Measurements from ENCODE around the gene KRT36. TPM values are rescaled to one million over a fixed set of nuclear protein-coding genes. Genes with fewer than 3 reads are reported as not detected.
A peak's percentile ranks its signal among the peaks of the same experiment; 100 is the strongest.

KRT36 gene
- total RNA-seq, 2 donors from 2014 or later, result not detected

- DNase-seq, result no peak
These were observed 20.7 kb upstream of the KRT36 start for GRCh38 chr17:41510251-41511065.

DNA sequence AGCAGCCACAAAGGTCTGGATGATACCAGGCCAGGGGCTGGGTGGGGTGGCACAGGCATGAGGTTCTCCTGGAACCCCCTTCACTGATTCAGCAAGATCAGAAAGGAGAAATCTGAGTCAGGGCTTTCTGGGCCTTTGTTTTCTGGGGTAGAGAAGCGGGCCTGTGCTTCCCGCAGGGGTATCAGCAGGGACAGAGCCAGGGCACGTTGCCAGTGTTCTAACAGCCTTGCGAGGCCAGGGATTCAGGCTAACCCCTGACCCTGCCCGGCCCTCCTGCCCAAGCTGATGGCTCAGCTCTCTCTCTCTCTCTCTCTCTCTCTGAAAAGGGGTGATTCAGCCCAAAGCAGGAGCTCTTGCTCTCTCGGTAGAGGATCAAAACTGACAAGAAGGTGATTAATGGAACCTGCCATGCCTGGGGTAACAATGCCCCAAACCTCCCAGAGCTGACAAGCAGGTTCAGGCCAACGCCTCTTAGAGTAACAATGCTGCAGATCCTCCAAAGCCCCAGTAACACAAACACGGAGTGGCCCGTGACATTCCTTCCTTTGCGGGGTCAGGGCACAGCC is 17.7 kb upstream of the KRT36 start:
- H3K27ac ChIP-seq, result no peak overlapping the region
- TF ChIP-seq, protein P1, sequence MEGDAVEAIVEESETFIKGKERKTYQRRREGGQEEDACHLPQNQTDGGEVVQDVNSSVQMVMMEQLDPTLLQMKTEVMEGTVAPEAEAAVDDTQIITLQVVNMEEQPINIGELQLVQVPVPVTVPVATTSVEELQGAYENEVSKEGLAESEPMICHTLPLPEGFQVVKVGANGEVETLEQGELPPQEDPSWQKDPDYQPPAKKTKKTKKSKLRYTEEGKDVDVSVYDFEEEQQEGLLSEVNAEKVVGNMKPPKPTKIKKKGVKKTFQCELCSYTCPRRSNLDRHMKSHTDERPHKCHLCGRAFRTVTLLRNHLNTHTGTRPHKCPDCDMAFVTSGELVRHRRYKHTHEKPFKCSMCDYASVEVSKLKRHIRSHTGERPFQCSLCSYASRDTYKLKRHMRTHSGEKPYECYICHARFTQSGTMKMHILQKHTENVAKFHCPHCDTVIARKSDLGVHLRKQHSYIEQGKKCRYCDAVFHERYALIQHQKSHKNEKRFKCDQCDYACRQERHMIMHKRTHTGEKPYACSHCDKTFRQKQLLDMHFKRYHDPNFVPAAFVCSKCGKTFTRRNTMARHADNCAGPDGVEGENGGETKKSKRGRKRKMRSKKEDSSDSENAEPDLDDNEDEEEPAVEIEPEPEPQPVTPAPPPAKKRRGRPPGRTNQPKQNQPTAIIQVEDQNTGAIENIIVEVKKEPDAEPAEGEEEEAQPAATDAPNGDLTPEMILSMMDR (IDR thresholded peaks at IDR 0.05), result no peak
- no peak overlapping the region for H3K9ac ChIP-seq (ENCODE audit: low read depth in 2 of 2, low read length in 2 of 2)
- intact Hi-C loops (cut with DNase I), result no loop called here
- H3K9me3 ChIP-seq, result no peaks in the 10 kb centered on the region
- no peak for DNase-seq
- no peaks in the 10 kb centered on the region for H3K4me1 ChIP-seq
- no peak overlapping the region for H3K4me3 ChIP-seq
- H3K27me3 ChIP-seq, result no peaks in the 10 kb centered on the region
- H3K36me3 ChIP-seq, result no peaks in the 10 kb centered on the region

More at GRCh38 chr17:41510251-41511065, 20.7 kb upstream of the KRT36 start:
- Histone ChIP-seq H3K27ac (peak overlapping the region; percentile 46), H3K36me3 (no peaks in the 10 kb centered on the region), H3K4me1 (no peaks in the 10 kb centered on the region), H3K27me3 (no peaks in the 10 kb centered on the region), H3K4me3 (no peak overlapping the region), H3K9me3 (no peaks in the 10 kb centered on the region), H3K9ac (ENCODE audit: low read depth in 2 of 2, low read length in 2 of 2) (peak overlapping the region in 1 of 2 donors; percentile 66)
- TF ChIP-seq, protein P1 (IDR thresholded peaks at IDR 0.05), result no peak
- intact Hi-C loops (cut with DNase I), result no loop called here

DNA sequence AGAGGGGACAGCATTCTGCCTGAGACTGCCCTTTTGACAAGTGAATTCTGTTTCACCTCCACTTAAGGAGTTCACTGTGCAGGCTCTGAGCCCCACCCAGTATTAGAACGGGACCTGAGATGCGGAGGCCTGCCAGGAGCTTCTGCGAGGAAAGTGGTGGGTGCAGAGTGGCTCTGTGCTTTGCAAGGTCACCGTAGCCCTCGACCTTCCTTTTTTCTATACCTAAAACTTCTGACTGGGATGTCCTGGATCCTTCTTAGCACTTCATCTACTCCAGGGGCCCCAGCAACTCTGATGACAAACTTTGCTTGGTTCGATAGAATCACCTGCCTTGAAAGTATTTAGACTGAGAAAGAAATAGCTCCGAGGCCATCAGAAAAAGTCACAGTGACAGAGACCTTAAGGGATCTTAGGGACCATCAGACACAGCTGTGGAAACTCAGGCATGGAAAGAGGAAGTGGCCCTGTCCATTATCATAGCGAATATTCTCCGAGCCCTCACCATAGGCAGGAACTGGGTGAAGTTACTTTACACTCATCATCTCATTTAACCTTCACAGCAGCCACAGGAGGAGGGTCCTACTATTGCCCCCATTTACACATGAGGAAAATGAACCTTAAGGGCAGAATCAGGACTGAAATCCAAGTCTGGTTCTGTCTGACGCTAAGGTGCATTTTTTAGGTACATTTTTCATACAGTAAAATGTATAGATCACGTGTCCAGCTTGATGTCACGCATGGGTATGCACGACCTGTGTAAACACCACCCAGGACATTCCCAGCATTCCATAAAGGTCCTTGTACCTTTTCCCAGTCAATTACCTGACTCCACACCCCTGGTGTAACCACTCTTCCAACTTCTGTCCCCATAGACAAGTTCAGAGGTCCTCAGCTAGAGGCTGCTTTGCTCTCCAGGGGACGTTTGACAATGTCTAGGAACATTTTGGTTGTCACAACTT is 16.4 kb upstream of the KRT36 start:
- H3K27ac ChIP-seq, result no peak overlapping the region
- no peaks in the 10 kb centered on the region for H3K9me3 ChIP-seq
- H3K9ac ChIP-seq (ENCODE audit: low read depth in 2 of 2, low read length in 2 of 2), result no peak overlapping the region
- intact Hi-C loops (cut with DNase I), result no loop called here
- no peak for DNase-seq
- TF ChIP-seq, protein P1 (IDR thresholded peaks at IDR 0.05), result no peak
- H3K27me3 ChIP-seq, result no peaks in the 10 kb centered on the region
- no peaks in the 10 kb centered on the region for H3K36me3 ChIP-seq
- no peaks in the 10 kb centered on the region for H3K4me1 ChIP-seq
- no peak overlapping the region for H3K4me3 ChIP-seq

DNA sequence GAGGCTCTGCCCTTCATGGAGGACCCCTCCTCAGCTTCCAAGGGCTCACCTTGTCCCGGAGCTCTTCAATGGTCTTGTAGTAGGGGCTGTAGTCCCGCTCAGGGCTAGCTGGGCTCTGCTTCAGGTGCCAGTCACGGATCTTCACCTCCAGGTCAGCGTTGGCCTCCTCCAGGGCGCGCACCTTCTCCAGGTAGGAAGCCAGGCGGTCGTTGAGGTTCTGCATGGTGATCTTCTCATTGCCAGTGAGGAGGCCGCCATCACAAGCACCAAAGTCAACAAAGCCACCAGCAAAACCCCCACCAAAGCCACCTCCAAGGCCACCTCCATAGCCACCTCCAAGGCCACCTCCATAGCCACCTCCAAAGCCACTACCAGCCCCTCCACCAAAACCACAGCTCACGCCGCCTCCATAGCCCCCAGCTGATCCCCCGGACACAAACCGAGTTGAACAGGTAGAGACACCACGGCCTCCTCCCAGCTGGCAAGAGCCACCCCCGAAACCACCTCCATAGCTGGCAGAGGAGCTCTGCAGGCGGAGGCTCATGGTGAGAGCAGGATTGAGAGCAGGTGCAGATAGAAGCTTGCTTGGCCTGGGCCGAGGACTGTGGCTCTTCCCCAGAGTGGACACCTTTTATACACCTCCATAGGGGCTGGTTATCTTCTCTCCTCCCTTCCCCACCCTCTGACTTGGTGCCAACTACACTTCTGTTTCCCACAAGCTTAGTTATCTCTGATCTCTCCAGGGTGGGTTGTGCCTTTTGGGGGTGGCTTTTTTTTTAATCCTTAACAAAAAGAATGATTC is 15.5 kb upstream of the KRT36 start, which contains the start of gene KRT13:
Gene KRT13 (minus strand): TSS at position 606 of the 802 bp plus-strand sequence. CDS start 62 bp downstream, at position 544.
- Histone ChIP-seq H3K36me3 (no peaks in the 10 kb centered on the region), H3K27ac (no peak within 1 kb of the TSS), H3K9me3 (no peaks in the 10 kb centered on the region), H3K27me3 (no peaks in the 10 kb centered on the region), H3K4me3 (no peak within 1 kb of the TSS), H3K4me1 (no peaks in the 10 kb centered on the region), H3K9ac (ENCODE audit: low read depth in 2 of 2, low read length in 2 of 2) (no peak within 1 kb of the TSS)
- TF ChIP-seq, protein P1 (IDR thresholded peaks at IDR 0.05), result no peak
- no peak for DNase-seq
- intact Hi-C loops (cut with DNase I), result no loop called here
